GM23338 (cell line): Measurements from ENCODE around the gene PARD6B. TPM values are rescaled to one million over a fixed set of nuclear protein-coding genes. Genes with fewer than 3 reads are reported as not detected.

Experiments used
- ATAC-seq: fragments of 200-7000 bp; cut with Tn5 transposase; 3 replicates; pipeline ENCODE4 v1.9.1; 2020
- DNase-seq: peaks from one replicate; pipeline ENCODE4 v3.0.0-alpha.2; 2015; ENCODE audit warnings: low spot score
- H2AFZ ChIP-seq: fragments of 200-600 bp; sonication (generic); 2 replicates; pipeline ENCODE4 v1.8.0; 2016; ENCODE audit warnings: antibody characterized with exemption, mild to moderate bottlenecking, moderate library complexity
- H3F3A ChIP-seq: fragments of 200-600 bp; sonication (generic); replicated peaks from 2 replicates; pipeline ENCODE4 v1.8.0; 2017; ENCODE audit warnings: antibody characterized with exemption, mixed run types, low read depth
- H3K27ac ChIP-seq: fragments of 200-600 bp; sonication (generic); 2 replicates; pipeline ENCODE4 v1.6.1; 2016; ENCODE audit warnings: low read depth
- H3K27me3 ChIP-seq: fragments of 200-600 bp; sonication (generic); 2 replicates; pipeline ENCODE4 v1.8.0; 2016; ENCODE audit warnings: mild to moderate bottlenecking, mixed run types, moderate library complexity; ENCODE audit not compliant: insufficient read depth
- H3K36me3 ChIP-seq: fragments of 200-600 bp; sonication (generic); 2 replicates; pipeline ENCODE4 v1.8.0; 2016; ENCODE audit warnings: mild to moderate bottlenecking; ENCODE audit not compliant: insufficient read depth
- H3K4me1 ChIP-seq: fragments of 200-600 bp; sonication (generic); 2 replicates; pipeline ENCODE4 v1.8.0; 2016; ENCODE audit warnings: mild to moderate bottlenecking, moderate library complexity; ENCODE audit not compliant: insufficient read depth
- H3K4me2 ChIP-seq: fragments of 200-600 bp; sonication (generic); 2 replicates; pipeline ENCODE4 v1.7.1; 2017; ENCODE audit warnings: mixed run types
- H3K4me3 ChIP-seq: fragments of 200-600 bp; sonication (generic); 2 replicates; pipeline ENCODE4 v1.6.1; 2016; ENCODE audit warnings: mixed run types
- H3K79me2 ChIP-seq: fragments of 200-600 bp; sonication (generic); replicated peaks from 2 replicates; pipeline ENCODE4 v1.8.0; 2017; ENCODE audit warnings: mild to moderate bottlenecking; ENCODE audit not compliant: insufficient read depth
- H3K9me2 ChIP-seq: fragments of 200-600 bp; sonication (generic); 2 replicates; pipeline ENCODE4 v1.8.0; 2017; ENCODE audit not compliant: insufficient read depth
- H4K20me1 ChIP-seq: fragments of 200-600 bp; sonication (generic); replicated peaks from 2 replicates; pipeline ENCODE4 v1.8.0; 2017; ENCODE audit warnings: mild to moderate bottlenecking; ENCODE audit not compliant: insufficient read depth
- H3K27ac Mint-ChIP-seq: 2 replicates; pipeline ENCODE4 v1.8.0; 2020; ENCODE audit warnings: inconsistent platforms, mild to moderate bottlenecking, moderate library complexity, mixed read lengths
- H3K27me3 Mint-ChIP-seq: 3 replicates; pipeline ENCODE4 v1.8.0; 2022; ENCODE audit warnings: low read depth, mild to moderate bottlenecking, moderate library complexity, mixed read lengths, inconsistent platforms; ENCODE audit not compliant: insufficient read depth, poor library complexity
- H3K36me3 Mint-ChIP-seq: 3 replicates; pipeline ENCODE4 v1.8.0; 2021; ENCODE audit warnings: low read depth, mild to moderate bottlenecking, inconsistent platforms, moderate library complexity, mixed read lengths
- H3K4me1 Mint-ChIP-seq: 3 replicates; pipeline ENCODE4 v1.8.0; 2020; ENCODE audit warnings: mild to moderate bottlenecking, inconsistent platforms, mixed read lengths
- H3K4me3 Mint-ChIP-seq: 3 replicates; pipeline ENCODE4 v1.8.0; 2021; ENCODE audit warnings: moderate library complexity, mild to moderate bottlenecking, inconsistent platforms, mixed read lengths
- H3K9me3 Mint-ChIP-seq: 3 replicates; pipeline ENCODE4 v1.8.0; 2020; ENCODE audit warnings: moderate library complexity, mild to moderate bottlenecking, inconsistent platforms, mixed read lengths
- CREB1 ChIP-seq: fragments of 250-450 bp; sonication (Bioruptor Pico); IDR thresholded peaks from 2 replicates; pipeline ENCODE4 v1.5.0; 2020; ENCODE audit warnings: low read depth, mild to moderate bottlenecking, moderate library complexity
- EZH2 ChIP-seq: fragments of 200-600 bp; sonication (generic); IDR thresholded peaks from one replicate; pipeline ENCODE4 v1.8.0; 2017; ENCODE audit warnings: antibody characterized with exemption, mild to moderate bottlenecking, low read depth; ENCODE audit not compliant: unreplicated experiment
- EZH2phosphoT487 ChIP-seq: fragments of 200-600 bp; sonication (generic); IDR thresholded peaks from one replicate; pipeline ENCODE4 v1.8.1; 2018; ENCODE audit warnings: antibody characterized with exemption; ENCODE audit not compliant: unreplicated experiment
- JUNB ChIP-seq: IDR thresholded peaks from one replicate; pipeline ENCODE4 v1.6.1; 2016; ENCODE audit warnings: antibody characterized with exemption; ENCODE audit not compliant: unreplicated experiment
- NANOG ChIP-seq: IDR thresholded peaks from 2 replicates; pipeline ENCODE4 v1.6.1; 2016; ENCODE audit warnings: antibody characterized with exemption, borderline replicate concordance
- POLR2AphosphoS5 ChIP-seq: IDR thresholded peaks from 2 replicates; pipeline ENCODE4 v1.6.1; 2016; ENCODE audit warnings: antibody characterized with exemption, low read depth
- STAT1 ChIP-seq: IDR thresholded peaks from one replicate; pipeline ENCODE4 v1.6.1; 2016; ENCODE audit warnings: antibody characterized with exemption; ENCODE audit not compliant: unreplicated experiment
- ZNF114 ChIP-seq: fragments of 250-450 bp; sonication (Bioruptor Pico); IDR thresholded peaks from 2 replicates; pipeline ENCODE4 v1.5.0; 2020; ENCODE audit warnings: mild to moderate bottlenecking, moderate library complexity
- ZNF331 ChIP-seq: fragments of 250-450 bp; sonication (Bioruptor Pico); IDR thresholded peaks from 2 replicates; pipeline ENCODE4 v1.5.0; 2020; ENCODE audit warnings: low read depth, mild to moderate bottlenecking, moderate library complexity
- polyA plus RNA-seq: library from polyadenylated mRNA; unstranded; fragments of >200 nt; fragmentation: Nextera tagmentation; extraction: Ambion mirVana; gene quantifications from 2 replicates; pipeline ENCODE4 v1.2.1, GENCODE V29; 2016
- total RNA-seq: library from RNA; depleted of rRNA; stranded (reverse); fragments of >200 nt; shearing (Covaris generic); gene quantifications from 2 replicates; pipeline ENCODE4 v1.2.3, GENCODE V29; 2014
- TF ChIP-seq, protein P1 (sequence below): fragments of 250-450 bp; sonication (Bioruptor Pico); IDR thresholded peaks from 2 replicates; pipeline ENCODE4 v1.5.0; 2020; ENCODE audit warnings: mild to moderate bottlenecking, moderate library complexity
- TF ChIP-seq, protein P2 (sequence below): IDR thresholded peaks from one replicate; pipeline ENCODE4 v1.6.1; 2018; ENCODE audit warnings: antibody characterized with exemption; ENCODE audit not compliant: unreplicated experiment
- TF ChIP-seq, protein P3 (sequence below): IDR thresholded peaks from 2 replicates; pipeline ENCODE4 v1.6.1; 2016; ENCODE audit warnings: antibody characterized with exemption
- TF ChIP-seq, protein P4 (sequence below), 2 experiments: fragments of 200-600 bp in 1 of 2; sonication (generic) in 1 of 2; conservative IDR thresholded peaks; 2 replicates each; pipeline versions ENCODE4 v1.5.1 to v1.6.1; 2016 to 2017; ENCODE audit warnings: antibody characterized with exemption in 2 of 2, low read depth in 2 of 2, mild to moderate bottlenecking in 2 of 2, moderate library complexity in 1 of 2

PARD6B gene
- total and polyA plus RNA-seq, 2 experiments from 2014 or later, result 23.5 to 29.2 TPM

DNA sequence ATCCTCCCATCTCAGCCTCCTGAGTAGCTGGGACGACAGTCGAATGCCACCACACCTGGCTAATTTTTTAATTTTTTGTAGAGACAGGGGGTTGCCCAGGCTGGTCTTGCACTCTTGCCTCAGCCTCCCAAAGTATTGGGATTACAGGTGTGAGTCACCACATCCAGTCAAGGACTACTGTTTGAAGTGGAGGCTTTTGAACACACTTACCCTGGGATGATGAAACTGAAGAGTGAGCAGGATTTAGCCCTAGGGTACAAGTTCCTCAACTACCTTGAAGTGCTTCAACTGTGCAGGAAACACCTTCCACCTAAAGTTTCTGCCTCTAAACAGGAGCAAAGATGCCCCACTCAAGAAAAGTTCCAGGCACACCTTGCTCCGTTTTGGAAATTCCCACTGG, 15.7 kb upstream of the PARD6B start:
- Mint-ChIP-seq H3K27me3 (peaks cover 3% of the 10 kb centered on the region), H3K36me3 (no peaks in the 10 kb centered on the region), H3K27ac (no peak overlapping the region), H3K4me1 (peaks cover 33% of the 10 kb centered on the region), H3K9me3 (no peaks in the 10 kb centered on the region), H3K4me3 (no peak overlapping the region)
- ATAC-seq (no peak), DNase-seq (no peak)
- Histone ChIP-seq H3K79me2 (no peaks in the 10 kb centered on the region), H4K20me1 (no peaks in the 10 kb centered on the region), H3K27me3 (no peaks in the 10 kb centered on the region), H3K9me2 (no peaks in the 10 kb centered on the region), H3F3A (no peaks in the 10 kb centered on the region), H3K27ac (no peak overlapping the region), H3K4me1 (no peaks in the 10 kb centered on the region), H3K36me3 (no peaks in the 10 kb centered on the region), H3K4me2 (no peak overlapping the region), H3K4me3 (no peak overlapping the region), H2AFZ (no peak overlapping the region)
- TF ChIP-seq, protein P1, sequence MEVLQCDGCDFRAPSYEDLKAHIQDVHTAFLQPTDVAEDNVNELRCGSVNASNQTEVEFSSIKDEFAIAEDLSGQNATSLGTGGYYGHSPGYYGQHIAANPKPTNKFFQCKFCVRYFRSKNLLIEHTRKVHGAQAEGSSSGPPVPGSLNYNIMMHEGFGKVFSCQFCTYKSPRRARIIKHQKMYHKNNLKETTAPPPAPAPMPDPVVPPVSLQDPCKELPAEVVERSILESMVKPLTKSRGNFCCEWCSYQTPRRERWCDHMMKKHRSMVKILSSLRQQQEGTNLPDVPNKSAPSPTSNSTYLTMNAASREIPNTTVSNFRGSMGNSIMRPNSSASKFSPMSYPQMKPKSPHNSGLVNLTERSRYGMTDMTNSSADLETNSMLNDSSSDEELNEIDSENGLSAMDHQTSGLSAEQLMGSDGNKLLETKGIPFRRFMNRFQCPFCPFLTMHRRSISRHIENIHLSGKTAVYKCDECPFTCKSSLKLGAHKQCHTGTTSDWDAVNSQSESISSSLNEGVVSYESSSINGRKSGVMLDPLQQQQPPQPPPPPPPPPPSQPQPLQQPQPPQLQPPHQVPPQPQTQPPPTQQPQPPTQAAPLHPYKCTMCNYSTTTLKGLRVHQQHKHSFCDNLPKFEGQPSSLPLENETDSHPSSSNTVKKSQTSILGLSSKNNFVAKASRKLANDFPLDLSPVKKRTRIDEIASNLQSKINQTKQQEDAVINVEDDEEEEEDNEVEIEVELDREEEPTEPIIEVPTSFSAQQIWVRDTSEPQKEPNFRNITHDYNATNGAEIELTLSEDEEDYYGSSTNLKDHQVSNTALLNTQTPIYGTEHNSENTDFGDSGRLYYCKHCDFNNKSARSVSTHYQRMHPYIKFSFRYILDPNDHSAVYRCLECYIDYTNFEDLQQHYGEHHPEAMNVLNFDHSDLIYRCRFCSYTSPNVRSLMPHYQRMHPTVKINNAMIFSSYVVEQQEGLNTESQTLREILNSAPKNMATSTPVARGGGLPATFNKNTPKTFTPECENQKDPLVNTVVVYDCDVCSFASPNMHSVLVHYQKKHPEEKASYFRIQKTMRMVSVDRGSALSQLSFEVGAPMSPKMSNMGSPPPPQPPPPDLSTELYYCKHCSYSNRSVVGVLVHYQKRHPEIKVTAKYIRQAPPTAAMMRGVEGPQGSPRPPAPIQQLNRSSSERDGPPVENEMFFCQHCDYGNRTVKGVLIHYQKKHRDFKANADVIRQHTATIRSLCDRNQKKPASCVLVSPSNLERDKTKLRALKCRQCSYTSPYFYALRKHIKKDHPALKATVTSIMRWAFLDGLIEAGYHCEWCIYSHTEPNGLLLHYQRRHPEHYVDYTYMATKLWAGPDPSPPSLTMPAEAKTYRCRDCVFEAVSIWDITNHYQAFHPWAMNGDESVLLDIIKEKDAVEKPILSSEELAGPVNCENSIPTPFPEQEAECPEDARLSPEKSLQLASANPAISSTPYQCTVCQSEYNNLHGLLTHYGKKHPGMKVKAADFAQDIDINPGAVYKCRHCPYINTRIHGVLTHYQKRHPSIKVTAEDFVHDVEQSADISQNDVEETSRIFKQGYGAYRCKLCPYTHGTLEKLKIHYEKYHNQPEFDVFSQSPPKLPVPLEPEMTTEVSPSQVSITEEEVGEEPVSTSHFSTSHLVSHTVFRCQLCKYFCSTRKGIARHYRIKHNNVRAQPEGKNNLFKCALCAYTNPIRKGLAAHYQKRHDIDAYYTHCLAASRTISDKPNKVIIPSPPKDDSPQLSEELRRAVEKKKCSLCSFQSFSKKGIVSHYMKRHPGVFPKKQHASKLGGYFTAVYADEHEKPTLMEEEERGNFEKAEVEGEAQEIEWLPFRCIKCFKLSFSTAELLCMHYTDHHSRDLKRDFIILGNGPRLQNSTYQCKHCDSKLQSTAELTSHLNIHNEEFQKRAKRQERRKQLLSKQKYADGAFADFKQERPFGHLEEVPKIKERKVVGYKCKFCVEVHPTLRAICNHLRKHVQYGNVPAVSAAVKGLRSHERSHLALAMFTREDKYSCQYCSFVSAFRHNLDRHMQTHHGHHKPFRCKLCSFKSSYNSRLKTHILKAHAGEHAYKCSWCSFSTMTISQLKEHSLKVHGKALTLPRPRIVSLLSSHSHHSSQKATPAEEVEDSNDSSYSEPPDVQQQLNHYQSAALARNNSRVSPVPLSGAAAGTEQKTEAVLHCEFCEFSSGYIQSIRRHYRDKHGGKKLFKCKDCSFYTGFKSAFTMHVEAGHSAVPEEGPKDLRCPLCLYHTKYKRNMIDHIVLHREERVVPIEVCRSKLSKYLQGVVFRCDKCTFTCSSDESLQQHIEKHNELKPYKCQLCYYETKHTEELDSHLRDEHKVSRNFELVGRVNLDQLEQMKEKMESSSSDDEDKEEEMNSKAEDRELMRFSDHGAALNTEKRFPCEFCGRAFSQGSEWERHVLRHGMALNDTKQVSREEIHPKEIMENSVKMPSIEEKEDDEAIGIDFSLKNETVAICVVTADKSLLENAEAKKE (CRISPR knock-in tag), result no peak
- TF ChIP-seq POLR2AphosphoS5, result no peak
- no peak for TF ChIP-seq JUNB
- TF ChIP-seq STAT1, result no peak
- no peak for TF ChIP-seq ZNF331 (CRISPR knock-in tag)
- TF ChIP-seq EZH2, result no peak
- TF ChIP-seq, protein P2, sequence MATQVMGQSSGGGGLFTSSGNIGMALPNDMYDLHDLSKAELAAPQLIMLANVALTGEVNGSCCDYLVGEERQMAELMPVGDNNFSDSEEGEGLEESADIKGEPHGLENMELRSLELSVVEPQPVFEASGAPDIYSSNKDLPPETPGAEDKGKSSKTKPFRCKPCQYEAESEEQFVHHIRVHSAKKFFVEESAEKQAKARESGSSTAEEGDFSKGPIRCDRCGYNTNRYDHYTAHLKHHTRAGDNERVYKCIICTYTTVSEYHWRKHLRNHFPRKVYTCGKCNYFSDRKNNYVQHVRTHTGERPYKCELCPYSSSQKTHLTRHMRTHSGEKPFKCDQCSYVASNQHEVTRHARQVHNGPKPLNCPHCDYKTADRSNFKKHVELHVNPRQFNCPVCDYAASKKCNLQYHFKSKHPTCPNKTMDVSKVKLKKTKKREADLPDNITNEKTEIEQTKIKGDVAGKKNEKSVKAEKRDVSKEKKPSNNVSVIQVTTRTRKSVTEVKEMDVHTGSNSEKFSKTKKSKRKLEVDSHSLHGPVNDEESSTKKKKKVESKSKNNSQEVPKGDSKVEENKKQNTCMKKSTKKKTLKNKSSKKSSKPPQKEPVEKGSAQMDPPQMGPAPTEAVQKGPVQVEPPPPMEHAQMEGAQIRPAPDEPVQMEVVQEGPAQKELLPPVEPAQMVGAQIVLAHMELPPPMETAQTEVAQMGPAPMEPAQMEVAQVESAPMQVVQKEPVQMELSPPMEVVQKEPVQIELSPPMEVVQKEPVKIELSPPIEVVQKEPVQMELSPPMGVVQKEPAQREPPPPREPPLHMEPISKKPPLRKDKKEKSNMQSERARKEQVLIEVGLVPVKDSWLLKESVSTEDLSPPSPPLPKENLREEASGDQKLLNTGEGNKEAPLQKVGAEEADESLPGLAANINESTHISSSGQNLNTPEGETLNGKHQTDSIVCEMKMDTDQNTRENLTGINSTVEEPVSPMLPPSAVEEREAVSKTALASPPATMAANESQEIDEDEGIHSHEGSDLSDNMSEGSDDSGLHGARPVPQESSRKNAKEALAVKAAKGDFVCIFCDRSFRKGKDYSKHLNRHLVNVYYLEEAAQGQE, result no peak
- TF ChIP-seq CREB1 (CRISPR knock-in tag), result no peak
- no peak for TF ChIP-seq ZNF114 (CRISPR knock-in tag)
- TF ChIP-seq EZH2phosphoT487, result no peak
- TF ChIP-seq, protein P3, sequence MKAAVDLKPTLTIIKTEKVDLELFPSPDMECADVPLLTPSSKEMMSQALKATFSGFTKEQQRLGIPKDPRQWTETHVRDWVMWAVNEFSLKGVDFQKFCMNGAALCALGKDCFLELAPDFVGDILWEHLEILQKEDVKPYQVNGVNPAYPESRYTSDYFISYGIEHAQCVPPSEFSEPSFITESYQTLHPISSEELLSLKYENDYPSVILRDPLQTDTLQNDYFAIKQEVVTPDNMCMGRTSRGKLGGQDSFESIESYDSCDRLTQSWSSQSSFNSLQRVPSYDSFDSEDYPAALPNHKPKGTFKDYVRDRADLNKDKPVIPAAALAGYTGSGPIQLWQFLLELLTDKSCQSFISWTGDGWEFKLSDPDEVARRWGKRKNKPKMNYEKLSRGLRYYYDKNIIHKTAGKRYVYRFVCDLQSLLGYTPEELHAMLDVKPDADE, result no peak
- TF ChIP-seq NANOG, result no peak
- TF ChIP-seq, protein P4, sequence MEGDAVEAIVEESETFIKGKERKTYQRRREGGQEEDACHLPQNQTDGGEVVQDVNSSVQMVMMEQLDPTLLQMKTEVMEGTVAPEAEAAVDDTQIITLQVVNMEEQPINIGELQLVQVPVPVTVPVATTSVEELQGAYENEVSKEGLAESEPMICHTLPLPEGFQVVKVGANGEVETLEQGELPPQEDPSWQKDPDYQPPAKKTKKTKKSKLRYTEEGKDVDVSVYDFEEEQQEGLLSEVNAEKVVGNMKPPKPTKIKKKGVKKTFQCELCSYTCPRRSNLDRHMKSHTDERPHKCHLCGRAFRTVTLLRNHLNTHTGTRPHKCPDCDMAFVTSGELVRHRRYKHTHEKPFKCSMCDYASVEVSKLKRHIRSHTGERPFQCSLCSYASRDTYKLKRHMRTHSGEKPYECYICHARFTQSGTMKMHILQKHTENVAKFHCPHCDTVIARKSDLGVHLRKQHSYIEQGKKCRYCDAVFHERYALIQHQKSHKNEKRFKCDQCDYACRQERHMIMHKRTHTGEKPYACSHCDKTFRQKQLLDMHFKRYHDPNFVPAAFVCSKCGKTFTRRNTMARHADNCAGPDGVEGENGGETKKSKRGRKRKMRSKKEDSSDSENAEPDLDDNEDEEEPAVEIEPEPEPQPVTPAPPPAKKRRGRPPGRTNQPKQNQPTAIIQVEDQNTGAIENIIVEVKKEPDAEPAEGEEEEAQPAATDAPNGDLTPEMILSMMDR (conservative IDR thresholded peaks at IDR 0.05; ENCODE audit: low read depth in 2 of 2), result no peak
